ENCODE results near the gene NTRK3.
"Not testable (repeated sequence)": the region's sequence is repeated elsewhere in the genome, so short reads cannot be mapped to it uniquely, and the experiment has no call there.

Gene NTRK3

DNA sequence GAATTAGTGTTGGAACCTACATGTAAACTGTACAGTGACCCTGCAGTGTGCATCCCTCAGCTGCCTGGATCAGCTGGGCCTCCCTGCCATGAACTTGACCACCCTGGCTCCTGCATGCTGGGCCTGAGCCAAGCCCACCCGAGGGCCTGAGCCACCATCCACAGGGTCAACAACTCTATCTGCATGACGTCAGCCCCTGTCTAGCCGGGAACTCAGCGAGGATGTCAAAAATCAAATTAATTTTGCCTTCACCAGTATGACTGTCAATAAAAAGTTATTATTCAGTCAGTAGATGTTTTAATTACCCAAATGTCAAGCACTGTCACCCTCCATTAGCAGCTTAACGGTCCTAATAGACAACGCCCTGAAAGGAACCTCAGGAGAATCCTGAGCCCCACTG, 181.4 kb downstream of the NTRK3 start:
- CTCF ChIA-PET: no interaction called here
- no peak for DNase-seq (ENCODE audit: low spot score)
- no peak for TF ChIP-seq CTCF (conservative IDR thresholded peaks at IDR 0.05; ENCODE audit: low read depth)
- H3K27ac ChIP-seq: no peak overlapping the region
- POLR2A ChIA-PET (ENCODE audit: low non-redundant PET): no interaction called here

- no peak overlapping the region for H3K27ac ChIP-seq
- CTCF ChIA-PET: no interaction called here
- POLR2A ChIA-PET (ENCODE audit: low non-redundant PET): no interaction called here
- TF ChIP-seq CTCF (conservative IDR thresholded peaks at IDR 0.05; ENCODE audit: low read depth): no peak
- DNase-seq (ENCODE audit: low spot score): no peak
These were observed 182.2 kb downstream of the NTRK3 start for GRCh38 chr15:88074386-88074785.

DNA sequence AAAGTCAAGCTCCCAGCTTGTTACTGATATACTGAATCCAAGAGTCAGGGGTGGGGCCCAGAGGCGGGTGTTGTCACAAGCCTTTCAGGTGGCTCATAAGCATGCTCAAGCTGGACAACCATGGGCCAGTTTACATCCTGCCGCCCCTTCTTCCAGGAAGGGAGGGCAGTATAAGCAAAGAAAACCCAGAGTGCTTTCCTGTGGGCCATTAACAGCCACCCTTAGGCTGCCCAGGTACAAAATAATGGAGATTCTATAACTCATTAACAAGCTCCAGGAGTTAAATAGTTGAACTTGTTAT, 183.2 kb downstream of the NTRK3 start:
- POLR2A ChIA-PET (ENCODE audit: low non-redundant PET): no interaction called here
- no peak overlapping the region for H3K27ac ChIP-seq
- CTCF ChIA-PET: interaction anchor here (0.7 kb wide), 1 partner anchor 1452 kb away, joined by 4 read pairs; no protein-coding TSS in a partner anchor
- no peak for TF ChIP-seq CTCF (conservative IDR thresholded peaks at IDR 0.05; ENCODE audit: low read depth)
- DNase-seq (ENCODE audit: low spot score): no peak

DNA sequence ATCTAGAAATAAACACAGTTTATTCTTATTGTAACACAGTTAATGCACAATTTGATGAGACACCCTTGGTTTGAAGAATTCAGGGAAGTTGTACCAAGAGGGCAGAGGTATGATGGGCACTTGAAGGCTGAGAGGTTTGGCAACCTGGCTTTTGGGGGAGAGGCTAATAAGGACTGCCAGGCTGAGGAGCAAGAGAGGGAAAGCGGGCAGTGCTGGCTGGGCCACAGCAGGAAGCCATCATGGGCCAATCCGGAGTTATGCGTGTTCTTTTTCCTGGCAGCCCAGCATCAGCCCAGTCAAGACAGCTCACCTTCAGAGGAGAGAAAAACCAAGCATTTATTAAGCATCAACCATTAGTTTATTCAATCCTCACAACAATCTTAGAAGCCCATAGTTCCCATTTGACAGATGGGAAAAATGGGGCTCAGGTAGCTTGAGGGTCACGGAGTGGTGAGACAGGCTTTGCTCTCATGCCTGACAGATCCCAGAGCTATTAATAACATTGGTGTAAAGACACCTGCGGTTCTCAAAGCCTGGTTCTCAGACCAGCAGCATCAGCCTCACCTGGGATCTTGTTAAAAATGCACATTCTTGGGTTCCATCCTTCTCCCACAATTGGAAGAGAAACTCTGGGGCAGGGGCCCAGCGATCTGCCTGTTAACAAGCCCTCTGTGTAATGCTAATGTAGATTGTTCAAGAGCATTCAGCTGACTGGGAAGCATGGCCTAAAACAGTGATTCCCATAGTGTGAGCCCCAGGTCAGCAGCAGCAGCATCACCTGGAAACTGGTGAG, 183.7 kb downstream of the NTRK3 start:
- no peak overlapping the region for H3K27ac ChIP-seq
- CTCF ChIA-PET: interaction anchor here (0.6 to 0.7 kb wide), 2 partner anchors 65 to 1453 kb away, joined by 3 to 4 read pairs; no protein-coding TSS in a partner anchor
- POLR2A ChIA-PET (ENCODE audit: low non-redundant PET): no interaction called here

DNA sequence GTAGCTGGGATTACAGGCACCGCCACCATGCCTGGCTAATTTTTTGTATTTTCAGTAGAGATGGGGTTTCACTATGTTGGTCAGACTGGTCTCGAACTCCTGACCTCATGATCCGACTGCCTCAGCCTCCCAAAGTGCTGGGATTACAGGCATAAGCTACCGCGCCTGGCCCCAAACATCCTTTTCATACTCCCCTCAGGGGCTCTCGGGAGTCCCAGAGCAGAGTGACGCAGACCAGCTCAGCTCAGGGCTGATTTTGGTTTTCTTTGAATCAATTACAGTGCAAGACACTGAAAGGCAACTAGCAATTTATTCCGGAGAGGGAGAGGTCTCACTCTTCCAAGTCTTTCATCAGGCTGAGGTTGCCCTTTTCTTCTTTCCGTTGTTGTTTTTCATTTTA, 184.4 kb downstream of the NTRK3 start:
- CTCF ChIA-PET: interaction anchor here (0.6 kb wide), 1 partner anchor 64 kb away, joined by 3 read pairs; no protein-coding TSS in a partner anchor

More for the DNA sequence above, 183.7 kb downstream of the NTRK3 start:
- no peak for DNase-seq (ENCODE audit: low spot score)
- TF ChIP-seq CTCF (conservative IDR thresholded peaks at IDR 0.05; ENCODE audit: low read depth): no peak

GRCh38 chr15:88071141-88071540, 185.4 kb downstream of the NTRK3 start:
- ChIA-PET CTCF (interaction anchor here (0.6 kb wide), 1 partner anchor 173 kb away, joined by 3 read pairs; no protein-coding TSS in a partner anchor), POLR2A (ENCODE audit: low non-redundant PET) (no interaction called here)
- no peak overlapping the region for H3K27ac ChIP-seq
- TF ChIP-seq CTCF (conservative IDR thresholded peaks at IDR 0.05; ENCODE audit: low read depth): no peak
- no peak for DNase-seq (ENCODE audit: low spot score)

More for the DNA sequence above, 184.4 kb downstream of the NTRK3 start:
- POLR2A ChIA-PET (ENCODE audit: low non-redundant PET); H3K27ac ChIP-seq; DNase-seq (ENCODE audit: low spot score): not testable (repeated sequence)

- ChIA-PET CTCF (no interaction called here), POLR2A (ENCODE audit: low non-redundant PET) (no interaction called here)
- no peak for TF ChIP-seq CTCF (conservative IDR thresholded peaks at IDR 0.05; ENCODE audit: low read depth)
- no peak overlapping the region for H3K27ac ChIP-seq
- no peak for DNase-seq (ENCODE audit: low spot score)
These were observed 187.0 kb downstream of the NTRK3 start for GRCh38 chr15:88069561-88069960.
